Keratinocyte (primary cell): ENCODE data around the gene SLC25A2.

Experiments used
- EZH2 ChIP-seq: IDR thresholded peaks from one replicate; pipeline ENCODE4 v1.6.1; 2012; ENCODE audit warnings: inconsistent platforms, mild to moderate bottlenecking, low read length, moderate library complexity
- TF ChIP-seq, protein P1 (sequence below), 3 experiments: IDR thresholded peaks in 1 of 3; conservative IDR thresholded peaks in 1 of 3; optimal IDR thresholded peaks in 1 of 3; 2 replicates in 2 of 3; 3 replicates in 1 of 3; pipeline versions ENCODE3 to v1.5.1; 2011; ENCODE audit warnings: low read length in 3 of 3, mild to moderate bottlenecking in 3 of 3, moderate library complexity in 2 of 3, control low read depth in 1 of 3, inconsistent platforms in 1 of 3; ENCODE audit not compliant: insufficient read depth in 2 of 3; ENCODE audit errors: extremely low read depth in 1 of 3

DNA sequence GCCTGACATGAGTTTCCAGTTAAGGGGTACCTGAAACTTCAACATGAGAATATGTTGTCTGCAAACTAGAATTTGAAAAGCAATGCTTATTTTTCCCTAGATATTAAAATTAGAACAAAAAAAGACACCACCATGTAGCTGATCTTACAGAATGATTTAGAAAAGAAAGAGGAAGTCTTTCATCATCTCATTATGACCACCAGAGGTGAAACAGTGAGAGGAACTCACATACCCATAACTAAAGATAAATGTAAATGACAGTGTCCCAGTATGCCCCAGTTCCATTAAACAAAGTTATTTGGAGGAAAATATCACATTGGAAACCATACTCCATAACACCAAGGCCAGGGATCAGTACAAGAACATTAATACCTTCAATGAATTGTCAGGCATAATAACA, 9.9 kb upstream of the SLC25A2 start:
- no peak for TF ChIP-seq EZH2
- TF ChIP-seq, protein P1, sequence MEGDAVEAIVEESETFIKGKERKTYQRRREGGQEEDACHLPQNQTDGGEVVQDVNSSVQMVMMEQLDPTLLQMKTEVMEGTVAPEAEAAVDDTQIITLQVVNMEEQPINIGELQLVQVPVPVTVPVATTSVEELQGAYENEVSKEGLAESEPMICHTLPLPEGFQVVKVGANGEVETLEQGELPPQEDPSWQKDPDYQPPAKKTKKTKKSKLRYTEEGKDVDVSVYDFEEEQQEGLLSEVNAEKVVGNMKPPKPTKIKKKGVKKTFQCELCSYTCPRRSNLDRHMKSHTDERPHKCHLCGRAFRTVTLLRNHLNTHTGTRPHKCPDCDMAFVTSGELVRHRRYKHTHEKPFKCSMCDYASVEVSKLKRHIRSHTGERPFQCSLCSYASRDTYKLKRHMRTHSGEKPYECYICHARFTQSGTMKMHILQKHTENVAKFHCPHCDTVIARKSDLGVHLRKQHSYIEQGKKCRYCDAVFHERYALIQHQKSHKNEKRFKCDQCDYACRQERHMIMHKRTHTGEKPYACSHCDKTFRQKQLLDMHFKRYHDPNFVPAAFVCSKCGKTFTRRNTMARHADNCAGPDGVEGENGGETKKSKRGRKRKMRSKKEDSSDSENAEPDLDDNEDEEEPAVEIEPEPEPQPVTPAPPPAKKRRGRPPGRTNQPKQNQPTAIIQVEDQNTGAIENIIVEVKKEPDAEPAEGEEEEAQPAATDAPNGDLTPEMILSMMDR (optimal IDR thresholded peaks at IDR 0.05 in 1 of 3, IDR thresholded peaks at IDR 0.05 in 1 of 3, conservative IDR thresholded peaks at IDR 0.05 in 1 of 3; ENCODE audit: extremely low read depth in 1 of 3, insufficient read depth in 2 of 3, low read length in 3 of 3), result no peak
